T-helper 9 cell (primary cell): ENCODE results near the gene MAGI2.

Source experiments
- DNase-seq: peaks from one replicate; pipeline ENCODE4 v3.0.0-alpha.2; 2020

MAGI2 gene

DNA sequence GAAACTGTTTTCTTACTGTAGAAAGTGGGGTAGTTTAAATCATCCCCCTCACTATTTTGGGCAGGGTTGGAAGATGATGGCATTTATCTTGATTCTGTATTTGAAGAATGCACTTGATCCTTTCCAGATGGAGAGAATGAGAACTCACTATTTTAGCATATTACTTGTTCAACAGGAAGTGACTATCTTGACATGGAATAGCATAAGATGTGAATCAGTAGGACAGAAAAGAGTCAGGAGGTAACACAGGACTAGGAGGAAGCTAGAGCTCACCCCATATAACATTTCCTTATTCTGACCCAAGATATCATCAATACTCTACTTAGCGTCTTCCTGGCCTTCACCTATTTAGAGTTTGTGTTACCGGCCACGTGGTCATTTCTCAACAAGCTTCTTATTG, 1254.7 kb downstream of the MAGI2 start:
- no peak for DNase-seq

DNA sequence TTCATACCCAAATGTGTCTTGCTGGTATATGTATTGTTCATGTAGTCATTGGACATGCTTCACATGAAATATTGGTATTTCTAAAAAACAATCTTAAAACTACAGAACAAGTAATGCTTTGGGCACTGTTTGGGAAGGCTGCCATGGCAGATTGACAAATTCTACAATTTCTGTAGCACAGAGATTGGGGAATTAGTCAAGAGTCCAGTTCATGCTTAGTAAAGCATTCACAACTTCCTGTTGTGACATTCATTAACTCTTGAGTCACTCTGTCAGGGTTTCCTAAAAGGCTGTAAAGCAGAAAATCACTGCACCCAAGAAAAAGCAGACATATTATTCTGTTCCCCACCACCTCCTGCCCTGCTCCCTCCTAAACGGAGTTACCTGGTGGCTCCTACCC, 1256.0 kb downstream of the MAGI2 start:
- no peak for DNase-seq

DNA sequence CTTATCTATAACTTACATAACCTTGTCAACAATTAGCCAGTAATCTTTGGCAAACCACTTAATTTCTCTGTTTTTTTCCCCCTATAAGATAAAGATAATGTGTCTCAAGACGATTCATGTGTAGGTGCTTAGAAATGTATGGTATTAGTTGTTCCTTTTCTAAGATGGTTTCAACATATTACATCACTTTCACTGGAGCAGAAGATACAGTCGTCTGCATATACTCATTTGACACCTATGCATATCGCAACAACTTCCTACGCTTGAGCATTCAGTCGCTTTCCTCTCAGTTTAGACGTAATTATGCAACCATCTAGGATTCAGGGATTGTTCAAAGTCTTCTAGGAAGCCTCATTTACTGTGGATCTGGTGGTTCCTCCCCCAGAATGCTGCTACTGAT, 1258.2 kb downstream of the MAGI2 start:
- no peak for DNase-seq

DNA sequence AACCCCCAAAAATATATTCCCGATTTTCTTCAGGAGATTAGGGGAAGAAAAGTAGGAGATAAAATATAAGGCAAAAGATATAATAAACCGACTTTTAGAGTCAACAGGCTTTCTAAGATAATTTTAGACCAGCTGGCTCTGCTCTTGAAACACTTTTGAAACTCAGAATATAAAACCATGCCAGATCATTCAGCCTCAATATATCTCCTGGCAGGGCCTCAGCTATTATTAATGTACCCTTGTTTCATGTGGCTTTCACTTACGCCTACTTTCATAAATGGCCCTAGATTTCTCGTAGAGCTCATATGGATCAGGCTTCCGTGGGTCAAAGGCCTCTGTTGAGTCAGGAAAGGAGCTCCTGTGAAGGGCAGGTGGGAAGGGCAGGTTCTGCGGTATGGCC, 1258.9 kb downstream of the MAGI2 start:
- no peak for DNase-seq

DNA sequence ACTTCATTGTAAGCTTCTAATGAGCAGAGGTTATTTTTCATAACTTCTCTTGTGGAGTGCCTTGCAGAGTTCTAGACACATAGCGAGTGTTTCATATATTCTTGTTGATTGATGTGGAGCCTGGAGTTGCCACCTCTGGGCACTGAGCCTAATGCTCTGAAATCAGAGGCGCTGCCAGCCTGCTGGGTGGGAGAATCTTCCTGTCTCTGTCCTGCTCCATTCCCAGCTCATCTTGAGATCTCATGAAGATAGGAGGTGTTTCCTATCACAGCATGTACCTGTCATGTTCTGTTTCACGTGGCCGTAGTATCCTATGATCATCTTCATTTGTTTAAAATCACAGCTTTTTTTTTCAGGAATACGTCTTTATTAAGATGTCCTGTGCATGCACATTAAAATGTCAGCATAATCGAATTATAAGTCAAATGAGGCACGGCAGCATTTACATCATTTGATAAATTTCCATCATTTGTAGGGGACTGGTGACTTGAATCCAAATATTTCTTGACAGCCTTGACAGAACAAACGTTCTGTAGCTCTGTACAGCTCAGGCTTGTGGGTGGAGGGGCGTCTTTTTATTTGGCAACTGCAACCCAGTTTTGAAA, 1261.9 kb downstream of the MAGI2 start:
- DNase-seq = no peak

DNA sequence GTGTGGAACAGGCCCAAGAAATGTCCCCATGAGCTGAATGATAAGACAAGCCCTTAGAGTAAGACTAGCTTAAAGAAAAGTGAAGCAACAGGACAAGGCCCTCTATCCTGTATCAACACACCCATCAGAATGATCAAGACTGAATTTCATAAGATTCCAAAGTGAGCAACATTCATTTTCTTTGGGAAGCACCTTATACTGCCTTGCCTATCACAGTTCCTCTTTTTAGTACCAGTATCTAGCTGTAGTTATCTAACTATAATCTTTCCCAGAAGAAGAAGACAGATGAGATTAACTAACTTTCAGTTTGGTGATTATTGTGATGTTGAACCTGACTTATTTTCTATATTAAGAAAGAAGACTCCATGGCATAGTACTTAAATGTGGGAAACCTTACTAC, 1263.7 kb downstream of the MAGI2 start:
- no peak for DNase-seq

DNA sequence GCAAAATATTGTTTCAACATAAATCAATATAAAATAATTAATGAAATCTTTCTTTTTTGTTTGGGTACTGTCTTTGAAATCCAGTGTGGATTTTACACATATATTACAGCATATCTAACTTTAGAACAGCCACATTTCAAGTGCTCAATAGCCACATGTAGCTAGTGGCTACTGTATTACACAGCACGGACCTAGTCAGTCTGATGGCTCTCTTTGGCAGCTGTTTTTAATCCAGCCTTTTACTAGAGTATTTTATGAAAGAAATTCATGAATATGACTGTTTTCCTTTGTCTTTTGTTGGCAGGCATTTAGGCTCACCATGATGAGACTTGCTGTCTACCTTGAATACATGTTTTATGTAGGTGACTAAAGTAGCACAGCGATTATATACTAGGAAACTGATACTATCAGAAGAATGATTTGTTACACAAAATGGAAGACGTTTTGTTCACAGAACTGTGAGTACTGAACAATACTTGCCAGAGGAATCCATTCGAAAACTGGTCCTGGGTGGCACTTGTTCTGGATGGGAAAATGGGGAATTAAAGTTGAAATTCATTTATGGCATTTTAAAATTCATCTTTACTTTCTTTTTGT, 1268.2 kb downstream of the MAGI2 start:
- DNase-seq = no peak

DNA sequence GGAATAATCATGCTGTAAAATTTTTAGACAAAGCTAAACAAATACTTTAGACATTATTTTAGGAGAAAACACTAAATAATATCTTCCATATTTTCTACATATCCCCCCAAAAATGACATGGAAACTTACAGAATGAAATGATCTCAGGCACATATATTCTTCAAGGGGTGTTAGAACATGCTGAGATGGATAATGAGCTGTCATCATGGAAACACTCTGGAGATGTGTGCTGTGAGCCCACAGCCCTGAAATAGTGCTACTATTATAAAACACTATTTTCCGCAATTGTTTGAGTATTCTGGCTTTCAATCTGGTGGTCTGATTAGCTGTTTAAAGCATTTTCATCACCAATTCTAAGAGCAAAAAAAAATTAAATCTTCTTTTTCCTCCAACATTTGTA, 1269.2 kb downstream of the MAGI2 start:
- no peak for DNase-seq

DNA sequence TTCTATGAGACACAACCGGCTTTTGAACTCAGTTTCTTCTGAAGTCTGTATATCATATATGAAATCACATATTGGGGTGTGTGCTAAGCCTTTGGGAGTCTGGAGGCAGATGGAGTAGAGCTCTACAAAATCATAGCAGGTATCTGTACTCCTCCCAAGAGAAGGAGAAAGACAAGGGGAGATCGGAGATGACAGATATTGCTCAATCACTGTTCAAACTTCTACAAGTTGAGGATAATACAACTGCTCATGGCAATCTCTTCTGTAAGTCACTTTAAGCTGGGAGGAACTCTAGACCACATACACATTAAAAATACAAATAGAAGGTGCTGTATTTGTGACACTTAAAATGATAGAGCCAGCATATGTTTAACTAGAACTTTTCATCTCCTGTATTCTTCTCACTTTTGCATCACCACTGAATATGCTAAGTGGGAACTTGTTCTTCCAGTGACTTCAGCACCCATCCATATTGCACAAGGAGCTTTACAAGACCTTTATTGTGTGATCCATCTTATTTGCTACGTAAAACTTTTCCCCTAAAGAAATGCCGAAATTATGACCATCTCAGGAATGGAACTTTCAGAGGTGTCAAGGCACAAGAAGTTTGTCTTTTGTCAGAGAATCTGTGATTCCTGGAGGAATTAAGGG, 1273.5 kb downstream of the MAGI2 start:
- no peak for DNase-seq

DNA sequence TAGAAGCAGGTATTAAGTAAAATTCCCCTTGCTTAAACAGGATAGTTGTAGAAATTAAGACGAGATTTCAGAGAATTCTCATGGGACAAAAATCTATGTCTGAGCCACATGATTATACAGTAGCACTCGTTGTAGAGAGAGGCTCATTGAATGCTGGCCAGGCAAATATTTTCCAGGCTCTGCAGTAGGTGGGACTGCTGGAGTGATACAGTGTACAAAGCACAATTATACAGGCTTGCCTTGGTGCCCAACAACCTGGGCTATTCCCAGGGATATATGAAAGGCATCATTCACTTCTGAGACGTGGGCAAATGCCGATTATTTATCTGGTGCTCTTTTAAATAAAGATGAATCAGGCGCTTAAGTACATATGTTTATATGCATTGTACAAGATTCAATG, 1274.3 kb downstream of the MAGI2 start:
- DNase-seq = no peak

DNA sequence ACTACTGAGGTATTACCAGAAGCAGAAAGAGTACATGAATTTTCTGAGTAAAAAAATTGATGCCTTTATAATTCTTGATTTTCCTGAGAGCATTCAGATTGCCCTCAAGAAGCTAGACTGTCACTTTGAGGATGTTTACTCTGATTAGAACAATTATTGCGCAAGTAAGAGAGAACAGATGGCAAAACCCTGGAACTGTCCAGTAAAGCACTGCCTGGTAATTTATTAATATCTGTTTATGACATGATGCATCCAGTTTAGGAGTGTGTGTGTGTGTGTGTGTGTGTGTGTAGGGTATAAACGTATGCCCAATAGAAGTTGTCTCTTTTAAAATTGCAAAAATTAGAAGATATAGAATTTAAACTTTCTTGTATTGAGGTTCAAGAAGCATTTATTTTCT, 1275.1 kb downstream of the MAGI2 start:
- DNase-seq = no peak

DNA sequence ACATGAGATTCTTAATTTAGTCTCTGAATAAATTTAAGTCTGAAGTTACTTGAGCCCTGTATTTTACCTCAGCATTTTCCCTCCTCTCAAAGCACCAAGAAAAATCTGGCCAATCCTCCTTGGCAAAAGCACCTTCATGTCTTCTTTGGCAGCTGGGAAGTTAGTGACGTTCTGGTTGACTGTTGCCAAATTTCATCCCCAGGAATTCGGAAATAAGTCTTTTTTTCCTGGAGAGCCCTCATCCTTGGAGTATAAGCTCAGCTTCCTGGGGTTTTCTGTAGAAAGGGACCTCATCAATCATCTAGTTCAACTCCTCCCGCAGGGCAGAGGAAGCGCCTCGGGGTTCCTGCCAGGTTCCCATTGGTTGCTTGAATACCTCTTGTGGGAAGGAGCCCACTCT, 1277.3 kb downstream of the MAGI2 start:
- DNase-seq = no peak

DNA sequence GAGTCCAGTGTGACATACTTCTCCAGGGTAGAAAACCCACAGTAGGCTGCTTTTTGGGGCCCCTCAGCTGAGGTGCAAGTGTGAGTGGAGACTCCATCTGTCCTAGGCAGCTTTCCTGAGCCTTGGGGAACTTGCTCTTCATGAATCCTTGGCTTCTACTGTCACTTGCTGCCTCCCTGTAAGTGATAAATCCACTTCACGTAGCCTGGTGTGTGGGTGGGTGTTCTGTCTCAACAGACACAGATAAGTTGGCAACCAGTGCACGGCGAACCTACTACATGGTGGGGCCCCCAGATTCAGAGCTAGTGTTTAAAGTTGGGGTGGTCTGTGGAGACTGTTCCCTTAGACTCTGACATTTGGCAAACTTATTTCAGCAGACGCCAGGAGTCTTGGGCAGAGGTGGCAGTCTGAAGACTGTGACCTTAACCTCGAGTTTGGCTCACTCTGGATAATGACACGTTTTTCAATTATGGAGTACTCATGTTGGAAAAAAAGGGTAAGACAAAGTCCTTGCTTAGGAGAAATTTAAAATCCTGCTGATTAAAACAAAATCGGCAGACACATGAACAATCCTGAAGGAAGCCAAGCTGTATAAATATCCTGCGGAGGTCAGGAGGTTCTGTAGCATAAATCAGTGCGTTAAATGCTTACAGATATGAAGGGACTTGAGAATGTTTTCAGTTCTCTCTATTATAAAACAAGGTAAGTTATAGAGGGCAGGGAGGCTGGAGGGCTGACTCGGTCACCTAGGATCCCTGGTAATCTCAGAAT, 1278.0 kb downstream of the MAGI2 start:
- no peak for DNase-seq

DNA sequence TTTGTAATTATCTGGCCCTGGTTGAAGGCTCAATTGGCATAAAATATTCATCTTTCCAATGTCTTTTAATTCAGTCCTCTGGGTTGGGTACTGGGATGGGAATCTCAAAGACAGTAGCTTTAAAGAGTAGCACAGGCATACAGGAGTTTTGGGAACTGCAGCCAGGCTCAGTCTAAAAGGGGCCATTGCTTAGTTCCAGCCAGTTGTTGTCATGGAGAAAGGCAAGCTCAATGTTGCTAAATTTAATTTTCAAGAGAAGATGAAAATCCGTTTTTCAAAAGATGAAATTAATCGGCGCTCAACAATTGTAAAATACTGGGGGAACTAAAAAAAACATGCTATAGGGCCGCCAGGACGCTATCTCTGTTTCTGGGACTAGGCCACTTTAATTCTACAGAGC, 1279.8 kb downstream of the MAGI2 start:
- DNase-seq = no peak

DNA sequence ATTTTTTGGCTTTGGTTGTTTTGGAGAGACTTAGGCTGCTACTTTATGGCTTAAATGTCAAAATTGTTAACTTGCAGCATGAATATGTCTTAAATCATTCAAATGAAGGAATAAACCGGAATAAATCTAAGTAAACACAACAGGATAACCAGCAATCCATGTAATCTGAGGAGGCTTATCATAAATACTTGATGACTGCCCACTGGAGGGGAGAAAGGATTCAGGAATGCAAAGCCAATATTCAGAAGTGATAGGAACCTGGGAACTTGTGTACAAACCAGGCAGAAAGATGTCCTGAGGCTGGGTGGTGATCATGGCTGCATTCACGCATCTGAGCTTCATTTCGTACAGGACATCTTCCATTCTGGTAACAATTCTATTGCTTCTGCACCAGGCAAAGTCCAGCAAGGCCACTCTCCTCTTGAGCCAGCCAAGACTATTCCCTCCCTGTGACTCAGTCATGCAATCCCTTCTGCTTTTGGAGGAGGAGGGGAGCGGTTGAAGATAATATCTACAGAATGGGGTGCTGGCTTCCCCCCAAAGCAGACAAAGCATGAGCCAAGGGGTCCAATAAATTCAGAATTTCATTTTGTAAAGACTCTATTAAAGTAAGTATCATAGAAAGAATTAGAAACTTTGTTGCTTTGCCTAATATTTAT, 1280.4 kb downstream of the MAGI2 start:
- no peak for DNase-seq

DNA sequence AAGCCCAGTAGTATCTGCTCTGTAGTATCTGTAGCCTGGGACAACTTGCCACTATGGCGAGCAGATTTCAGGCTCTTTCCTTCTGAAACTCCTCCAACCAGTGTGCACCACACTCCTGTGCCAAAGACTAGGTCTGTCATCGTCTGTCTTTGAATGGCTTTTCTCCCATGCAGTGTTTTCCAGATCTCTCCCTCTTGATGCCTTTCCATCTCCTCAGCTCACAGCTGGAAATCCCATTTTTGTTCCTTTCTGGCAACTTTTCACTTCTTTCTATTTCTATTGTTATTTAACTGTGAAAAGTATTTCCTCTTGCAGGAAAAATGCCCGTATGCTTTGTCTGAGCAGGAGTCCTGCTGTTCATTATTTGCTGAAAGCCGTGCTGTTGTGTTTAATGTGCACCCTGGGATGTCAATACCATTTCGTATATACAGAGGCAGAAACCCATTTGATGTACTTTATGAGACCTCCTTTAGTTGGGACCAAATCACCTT, 1281.2 kb downstream of the MAGI2 start:
- no peak for DNase-seq

DNA sequence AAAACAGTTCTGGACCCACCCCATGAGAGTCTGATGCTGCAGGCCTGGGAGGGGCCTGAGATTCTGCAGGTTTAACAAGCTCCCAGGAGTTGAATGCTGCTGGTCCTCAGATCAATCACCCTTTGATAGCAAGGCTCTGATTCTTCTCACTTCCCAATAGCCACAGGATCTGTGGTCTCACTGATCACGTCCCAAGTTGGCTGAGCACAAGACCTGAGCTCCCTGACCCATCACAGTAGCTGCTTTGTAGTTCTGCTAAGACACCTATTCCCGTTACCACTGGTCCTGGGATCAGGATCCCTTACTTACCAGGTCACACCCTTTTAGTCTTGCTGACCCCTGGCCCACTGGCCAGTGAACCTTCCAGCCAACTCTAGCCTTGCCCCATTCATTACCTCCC, 1282.1 kb downstream of the MAGI2 start:
- DNase-seq = no peak

DNA sequence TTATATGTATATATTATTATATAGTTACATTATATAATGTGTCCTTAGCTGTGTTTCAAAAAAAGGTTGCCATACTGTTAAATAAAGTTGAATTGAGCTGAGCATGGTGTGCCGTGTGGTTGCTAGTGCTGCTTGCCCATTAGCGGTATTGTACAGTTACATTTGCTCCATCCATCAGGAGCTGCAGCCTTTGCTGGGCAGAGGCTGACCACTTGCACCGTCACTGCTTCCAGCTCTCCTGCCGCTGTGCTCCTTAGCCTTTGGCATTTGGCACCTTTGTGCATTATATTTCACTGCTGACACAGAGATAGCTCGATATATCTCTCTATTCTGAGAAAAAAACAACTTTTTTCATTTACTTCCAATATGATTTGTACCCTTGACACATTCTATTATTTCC, 1282.7 kb downstream of the MAGI2 start:
- no peak for DNase-seq

DNA sequence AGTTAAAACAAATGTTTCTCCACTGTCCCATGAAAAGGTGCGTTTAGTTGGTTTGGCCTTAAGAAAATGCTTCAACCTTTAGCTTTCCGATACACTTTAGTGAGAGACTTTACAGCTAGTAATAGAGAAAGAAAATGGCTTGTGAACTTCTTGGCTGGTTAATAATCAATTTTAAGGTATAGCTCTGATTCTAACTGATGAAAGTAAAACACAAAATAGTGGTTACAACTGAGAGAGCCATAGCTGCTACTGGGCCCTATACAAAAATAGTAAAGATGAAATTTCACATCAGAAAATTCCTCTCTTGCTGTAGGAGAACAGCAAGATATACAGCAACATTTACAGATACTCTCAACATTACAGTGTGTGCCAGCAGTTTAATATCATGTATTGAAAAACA, 1283.5 kb downstream of the MAGI2 start:
- no peak for DNase-seq

DNA sequence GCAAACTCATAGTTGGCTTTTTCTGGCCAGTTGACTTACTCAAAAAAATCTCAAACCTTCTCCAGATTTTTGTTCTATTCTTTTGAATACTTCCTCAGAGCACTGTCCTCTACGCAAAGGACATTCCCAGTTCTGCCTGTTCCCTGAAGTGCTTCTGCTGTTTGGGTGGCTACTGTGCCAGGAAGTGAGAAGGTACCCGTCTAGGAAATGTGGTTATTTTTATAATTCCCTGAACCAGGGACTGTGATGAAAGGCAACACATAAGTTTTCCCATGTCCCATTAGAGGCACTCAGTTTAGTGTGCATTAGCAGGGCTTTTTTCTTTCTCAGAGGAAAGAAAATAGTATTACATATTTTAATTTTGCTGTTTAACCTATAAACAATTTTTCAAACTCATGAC, 1284.6 kb downstream of the MAGI2 start:
- DNase-seq = no peak

DNA sequence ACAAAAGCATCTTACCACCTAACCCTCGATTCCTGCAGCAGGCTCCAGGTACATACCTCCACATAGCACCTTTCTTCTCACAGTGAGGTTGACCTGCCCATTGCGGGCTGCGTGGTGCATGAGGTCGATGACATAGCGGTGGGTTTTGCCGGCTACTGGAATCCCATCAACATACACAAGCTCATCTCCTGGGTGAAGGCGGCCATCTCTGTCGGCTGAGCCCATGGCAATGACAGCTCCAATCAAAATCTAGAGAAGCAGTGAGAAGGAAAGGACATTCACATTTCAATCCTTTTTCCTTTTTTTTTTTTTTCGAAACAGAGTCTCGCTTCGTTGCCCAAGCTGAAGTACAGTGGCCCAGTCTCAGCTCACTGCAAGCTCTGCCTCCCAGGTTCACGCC, 1285.6 kb downstream of the MAGI2 start:
- DNase-seq = no peak

DNA sequence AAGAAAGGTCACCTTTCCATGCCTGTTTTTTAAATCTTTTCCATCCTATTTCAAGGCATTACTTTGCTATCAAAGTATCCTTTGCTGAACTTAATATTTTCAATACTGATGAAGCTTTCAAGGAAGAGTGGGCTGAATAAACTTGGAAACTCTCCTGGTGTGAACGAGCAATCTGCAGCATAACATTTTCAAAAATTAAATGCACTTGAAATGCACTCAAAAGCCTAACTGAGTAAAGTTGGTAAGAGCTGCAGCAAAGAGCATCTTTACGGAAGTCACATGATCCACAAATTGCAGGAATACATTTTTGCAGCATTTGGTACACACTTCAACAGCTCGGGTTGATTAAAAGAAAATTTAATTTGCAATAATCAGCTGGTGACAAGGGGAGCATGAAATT, 1287.6 kb downstream of the MAGI2 start:
- no peak for DNase-seq

DNA sequence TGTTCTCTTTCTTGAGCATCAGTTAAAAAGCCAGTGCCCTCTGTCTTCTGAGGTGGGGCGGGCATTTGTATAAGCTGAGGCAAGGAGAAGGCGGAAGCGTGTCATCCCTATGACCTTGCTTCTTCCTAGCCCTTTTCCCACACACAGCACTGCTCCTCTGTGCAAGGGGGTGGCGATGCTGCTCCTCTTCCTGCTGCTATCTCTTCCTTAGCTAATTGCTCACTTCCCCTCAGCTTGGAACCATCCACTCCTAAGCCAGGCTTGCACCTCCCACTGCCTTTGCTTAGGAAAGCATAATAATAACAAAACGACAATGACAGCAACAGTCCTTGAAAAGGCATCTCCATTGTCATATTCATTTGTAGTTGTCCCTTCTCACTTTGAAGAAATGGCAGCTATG, 1288.0 kb downstream of the MAGI2 start:
- no peak for DNase-seq
